ENCODE data around the gene LRRC8E. TPM values are rescaled to one million over a fixed set of nuclear protein-coding genes. Genes with fewer than 3 reads are reported as not detected.

The LRRC8E gene
- total RNA-seq, 1 donor: 6.0 TPM

GRCh38 chr19:7921302-7921966 is 33.1 kb downstream of the LRRC8E start:
- TF ChIP-seq CTCF (IDR thresholded peaks at IDR 0.05; ENCODE audit: insufficient read depth, low read depth, low read length): no peak
- peak overlapping the region; percentile 66 for H3K4me3 ChIP-seq (ENCODE audit: low read depth, low read length)
- DNase-seq (ENCODE audit: low read depth): no peak

GRCh38 chr19:7921967-7922835 is 33.9 kb downstream of the LRRC8E start:
- no peak overlapping the region for H3K4me3 ChIP-seq (ENCODE audit: low read depth, low read length)

DNA sequence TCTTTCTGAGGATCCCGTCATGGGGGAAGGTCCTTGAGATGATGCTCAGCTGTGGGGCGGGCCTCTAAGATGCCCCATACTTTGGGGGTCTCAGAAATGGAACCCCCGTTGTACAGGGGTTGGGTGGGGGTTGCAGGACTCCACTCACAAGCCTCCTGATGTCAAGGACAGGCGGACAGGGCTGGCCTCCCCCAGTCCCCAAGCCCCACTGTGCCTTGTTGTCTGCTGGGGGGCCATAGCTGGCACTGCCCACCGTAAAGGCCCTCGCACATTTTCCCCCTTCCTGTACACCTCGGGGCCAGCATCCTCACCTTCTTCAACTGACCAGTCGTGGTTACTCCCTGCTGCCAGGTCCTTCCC is 34.5 kb downstream of the LRRC8E start:
- DNase-seq (ENCODE audit: low read depth): no peak
- TF ChIP-seq CTCF (IDR thresholded peaks at IDR 0.05; ENCODE audit: insufficient read depth, low read depth, low read length): no peak
- H3K4me3 ChIP-seq (ENCODE audit: low read depth, low read length): no peak overlapping the region

More at GRCh38 chr19:7921967-7922835, 33.9 kb downstream of the LRRC8E start:
- no peak for DNase-seq (ENCODE audit: low read depth)
- TF ChIP-seq CTCF (IDR thresholded peaks at IDR 0.05; ENCODE audit: insufficient read depth, low read depth, low read length): no peak

GRCh38 chr19:7923295-7924191 is 35.2 kb downstream of the LRRC8E start:
- H3K4me3 ChIP-seq (ENCODE audit: low read depth, low read length): no peak overlapping the region
- DNase-seq (ENCODE audit: low read depth): no peak
- no peak for TF ChIP-seq CTCF (IDR thresholded peaks at IDR 0.05; ENCODE audit: insufficient read depth, low read depth, low read length)

- H3K4me3 ChIP-seq (ENCODE audit: low read depth, low read length): no peak overlapping the region
Measured at GRCh38 chr19:7924241-7924640, 35.9 kb downstream of the LRRC8E start.

More at GRCh38 chr19:7924241-7924640, 35.9 kb downstream of the LRRC8E start:
- no peak for TF ChIP-seq CTCF (IDR thresholded peaks at IDR 0.05; ENCODE audit: insufficient read depth, low read depth, low read length)
- DNase-seq (ENCODE audit: low read depth): no peak

All from fibroblast of villous mesenchyme (primary cell).